HG03565 (cell line): Measurements from ENCODE around the gene ATP1A3.
"Not testable (repeated sequence)": the region's sequence is repeated elsewhere in the genome, so short reads cannot be mapped to it uniquely, and the experiment has no call there.

Source experiments
- ATAC-seq: cut with Tn5 transposase; IDR thresholded peaks from one replicate; pipeline ENCODE4 v1.9.1; 2021; ENCODE audit warnings: mild to moderate bottlenecking, moderate library complexity; ENCODE audit not compliant: unreplicated experiment

Gene ATP1A3

DNA sequence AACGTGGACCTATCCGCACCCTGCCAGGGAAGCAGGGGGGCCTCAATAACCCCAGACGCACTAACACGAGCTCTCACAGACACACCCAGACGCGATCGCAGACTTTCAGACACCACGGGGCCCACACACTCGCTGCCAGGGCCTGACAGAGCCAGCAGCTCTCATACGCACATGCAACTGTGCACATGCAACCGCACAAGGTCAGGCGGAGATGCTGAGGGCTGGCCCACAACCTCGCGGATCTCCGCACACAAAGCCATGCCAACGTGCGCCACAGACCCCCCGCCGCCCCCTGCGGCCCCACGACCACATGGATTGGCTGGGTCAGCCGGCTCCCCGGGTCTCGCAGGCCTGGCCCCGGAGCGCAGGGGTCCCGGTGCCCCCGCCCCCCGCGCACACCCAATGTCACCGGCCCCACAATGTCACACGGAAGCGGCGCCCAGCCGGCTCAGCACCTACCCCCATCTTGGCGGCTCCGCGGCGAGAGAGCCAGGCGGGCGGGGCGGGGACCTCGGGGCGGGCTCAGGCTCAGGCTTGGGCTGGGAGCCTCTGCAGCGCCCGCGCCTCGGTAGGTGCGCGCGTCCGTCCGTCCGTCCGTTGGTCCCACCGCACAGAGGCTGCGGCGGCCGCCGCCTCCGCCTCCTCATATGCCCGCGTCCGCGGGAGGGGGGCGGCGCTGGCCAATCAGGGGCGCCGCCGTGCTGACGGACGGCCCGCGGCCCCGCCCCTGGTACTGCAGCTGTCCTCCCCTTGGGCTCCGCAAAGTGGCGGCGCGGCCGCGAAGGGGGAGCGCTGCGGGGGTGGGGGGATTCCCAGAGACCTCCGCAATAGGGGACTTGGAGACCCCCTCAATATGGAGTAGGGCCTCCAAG is at the start of gene ATP1A3:
TSS of gene ATP1A3 (minus strand) at position 619 of the 872 bp plus-strand sequence. CDS start at position 465, 154 bp downstream.
- no peak for ATAC-seq

- ATAC-seq = no peak
Observed at GRCh38 chr19:42042455-42043170, 48.6 kb upstream of the ATP1A3 start.

GRCh38 chr19:42040491-42040890 is 46.5 kb upstream of the ATP1A3 start:
- not testable (repeated sequence) for ATAC-seq

DNA sequence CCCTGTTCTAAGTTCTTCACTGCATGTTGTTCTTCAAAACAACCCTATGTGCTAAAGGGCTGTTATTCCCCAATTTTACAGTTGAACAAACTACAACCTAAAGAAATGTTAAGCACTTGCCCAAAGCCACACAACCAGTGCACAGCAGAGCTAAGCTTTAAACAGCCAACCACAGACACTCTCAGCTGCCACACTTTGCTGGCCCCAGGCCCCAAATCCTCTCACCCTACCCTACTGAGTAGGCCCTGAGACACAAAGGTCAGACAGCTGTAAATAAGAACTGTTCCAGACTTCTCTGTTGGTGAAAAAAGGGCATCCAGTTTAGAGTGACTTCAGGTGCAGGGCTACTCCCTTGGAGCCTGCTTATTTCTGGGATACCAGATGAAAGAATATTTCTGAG is 46.0 kb upstream of the ATP1A3 start:
- ATAC-seq = no peak

DNA sequence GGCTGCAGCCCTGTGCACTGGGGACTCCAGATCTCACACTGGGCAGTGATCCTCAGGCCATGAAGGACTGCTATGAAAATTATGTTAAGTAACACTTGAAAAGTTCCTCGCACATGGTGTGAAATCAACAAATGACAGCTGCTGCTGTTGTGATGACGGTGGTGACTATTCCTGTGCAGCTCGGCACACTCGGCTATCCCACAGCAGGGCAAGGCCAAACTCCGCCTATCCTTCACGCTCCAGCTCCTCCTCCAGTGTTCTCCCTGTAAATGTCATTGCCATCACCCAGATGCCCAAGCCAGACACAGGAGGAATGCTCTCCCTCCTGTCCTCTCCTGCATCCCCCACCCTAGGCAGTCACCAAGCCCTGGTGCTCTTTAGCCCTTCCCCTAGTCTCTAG is 44.6 kb upstream of the ATP1A3 start:
- ATAC-seq = no peak

DNA sequence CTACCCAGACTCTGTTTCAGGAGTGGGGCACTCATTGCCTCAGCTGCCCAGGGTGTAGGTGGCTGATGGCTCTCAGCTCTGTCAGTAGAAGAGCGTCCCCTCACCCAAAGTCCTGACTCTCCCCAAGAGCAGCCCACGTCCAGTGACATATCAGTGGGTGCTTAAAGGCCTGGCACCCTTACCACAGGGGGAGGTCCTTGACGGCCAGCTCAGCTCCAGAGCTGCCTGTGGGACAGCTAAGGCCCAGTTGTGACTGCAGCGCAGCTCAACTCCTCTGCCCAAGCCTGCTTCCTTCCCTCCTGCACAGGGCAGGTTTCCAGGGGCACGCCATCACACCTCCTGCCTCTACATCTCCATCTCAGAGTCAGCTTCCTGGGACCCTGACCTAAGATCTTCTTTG is 43.6 kb upstream of the ATP1A3 start:
- no peak for ATAC-seq

DNA sequence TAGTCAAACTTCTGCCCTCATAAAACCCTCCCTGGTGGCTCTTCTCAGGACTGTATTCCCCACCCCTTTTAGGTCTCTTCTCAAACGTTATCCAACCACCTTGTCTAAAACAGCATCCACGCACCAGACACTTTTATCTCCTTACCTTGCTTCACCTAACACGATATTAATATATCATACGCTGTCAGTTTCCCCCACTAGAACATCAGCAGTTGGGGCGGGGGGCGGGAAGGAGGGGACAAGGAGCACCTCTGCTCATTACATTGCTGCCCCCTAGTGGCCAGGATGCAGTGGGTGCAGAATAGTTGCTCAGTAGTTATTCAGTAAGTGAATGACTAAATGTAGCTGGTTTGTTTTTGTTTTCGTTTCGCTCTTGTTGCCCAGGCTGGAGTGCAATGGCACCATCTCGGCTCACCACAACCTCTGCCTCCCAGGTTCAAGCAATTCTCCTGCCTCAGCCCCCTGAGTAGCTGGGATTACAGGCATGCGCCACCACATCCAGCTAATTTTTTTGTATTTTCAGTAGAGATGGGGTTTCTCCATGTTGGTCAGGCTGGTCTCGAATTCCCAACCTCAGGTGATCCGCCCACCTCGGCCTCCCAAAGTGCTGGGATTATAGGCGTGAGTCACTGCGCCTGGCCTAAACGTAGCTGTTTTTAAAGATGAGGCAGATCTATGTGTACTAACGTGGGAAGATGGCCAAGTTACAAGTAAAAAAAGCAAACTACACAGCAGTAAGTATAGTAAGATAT is 40.8 kb upstream of the ATP1A3 start:
- ATAC-seq = not testable (repeated sequence)

DNA sequence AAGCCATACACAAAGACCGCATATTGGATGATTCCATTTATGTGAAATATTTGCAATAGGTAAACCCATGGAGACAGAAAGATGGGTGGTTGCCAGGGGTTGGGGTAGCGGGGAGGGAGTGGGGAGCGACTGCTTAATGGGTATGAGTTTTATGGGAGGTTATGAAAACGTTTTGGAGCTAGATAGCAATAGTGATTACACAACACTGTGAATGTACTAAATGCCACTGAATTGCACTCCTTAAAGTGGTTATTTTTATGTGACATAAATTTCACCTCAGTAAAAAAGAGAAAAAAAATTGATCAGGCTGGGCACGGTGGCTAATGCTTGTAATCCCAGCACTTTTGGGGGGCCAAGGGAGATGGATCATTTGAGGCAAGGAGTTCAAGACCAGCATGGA is 39.4 kb upstream of the ATP1A3 start:
- no peak for ATAC-seq

DNA sequence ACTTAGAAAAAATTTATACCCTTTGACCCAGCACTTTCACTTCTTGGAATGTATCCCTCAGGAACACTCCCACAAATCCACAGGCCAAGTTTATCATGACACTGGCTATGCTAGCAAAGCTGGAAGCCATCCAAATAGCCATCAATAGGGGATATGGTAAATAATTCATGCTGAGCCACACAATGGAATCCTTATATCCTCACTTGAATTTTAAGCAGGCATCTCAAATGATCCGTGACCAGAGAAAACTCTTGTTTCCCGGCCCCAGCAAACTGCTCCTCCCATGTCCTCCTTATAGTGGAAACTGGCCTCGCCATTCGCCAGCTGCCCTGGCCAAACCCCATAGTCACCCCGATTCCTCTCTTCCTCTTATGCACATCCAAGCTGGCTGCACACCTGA is 38.4 kb upstream of the ATP1A3 start:
- no peak for ATAC-seq

DNA sequence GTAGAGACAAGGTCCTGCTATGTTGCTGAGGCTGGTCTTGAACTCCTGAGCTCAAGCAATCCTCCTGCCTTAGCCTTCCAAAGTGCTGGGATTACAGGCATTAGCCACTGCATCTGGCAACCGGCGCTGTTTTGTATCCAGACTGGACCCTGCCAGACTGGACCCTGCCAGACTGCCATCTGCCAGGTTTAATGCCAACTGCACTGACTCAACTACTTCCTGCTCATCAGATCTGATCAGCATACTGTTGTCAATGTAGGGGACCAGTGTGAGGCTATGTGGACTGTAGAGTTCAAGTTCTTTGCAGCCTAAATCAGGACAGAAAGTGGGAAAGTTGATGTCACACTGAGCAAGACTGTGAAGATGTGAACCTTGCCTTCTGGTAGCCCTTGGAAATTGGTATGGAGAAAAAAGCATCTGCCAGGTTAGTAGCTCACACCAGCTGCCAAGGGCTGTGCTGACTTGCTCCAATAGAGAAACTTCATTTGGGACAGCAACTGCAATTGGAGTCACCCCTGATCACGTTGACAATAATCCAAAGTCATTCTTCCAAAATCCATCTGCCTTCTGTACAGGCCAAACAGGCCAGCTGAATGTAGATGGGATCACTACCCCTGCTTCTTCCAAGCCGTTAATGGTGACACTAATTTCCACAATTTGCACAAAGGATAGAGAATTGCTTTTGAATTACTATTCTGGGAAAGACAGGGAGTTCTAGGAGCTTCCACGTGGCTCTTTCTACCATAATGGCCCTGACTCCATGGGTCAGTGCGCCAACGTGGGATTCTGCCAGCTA is 36.8 kb upstream of the ATP1A3 start:
- no peak for ATAC-seq

- ATAC-seq = no peak
Observed at GRCh38 chr19:42028304-42029216, 34.5 kb upstream of the ATP1A3 start.

DNA sequence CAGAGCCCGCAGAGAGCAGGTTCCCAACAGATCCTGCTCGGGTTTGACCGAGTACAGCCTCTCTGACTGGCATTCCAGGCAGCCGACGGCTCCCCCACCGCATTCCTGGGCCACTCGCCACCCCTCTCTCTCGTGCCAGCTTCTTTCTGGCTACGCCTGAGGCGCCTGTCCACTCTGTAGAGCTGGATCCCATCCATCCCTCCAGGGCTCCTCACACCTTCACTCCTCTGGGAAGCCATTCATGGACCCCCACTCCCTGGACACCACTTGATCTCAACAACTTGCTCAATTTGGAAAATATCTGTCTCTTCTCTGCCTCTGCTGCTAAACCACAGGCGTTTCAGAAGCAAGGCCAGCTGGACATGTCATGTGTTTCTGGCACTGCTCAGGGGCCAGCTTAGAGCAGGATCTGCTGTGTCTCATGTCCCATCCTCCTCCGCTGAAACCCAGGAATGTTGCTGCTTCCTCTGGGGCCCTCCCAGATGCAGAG is 30.6 kb upstream of the ATP1A3 start:
- ATAC-seq = no peak

DNA sequence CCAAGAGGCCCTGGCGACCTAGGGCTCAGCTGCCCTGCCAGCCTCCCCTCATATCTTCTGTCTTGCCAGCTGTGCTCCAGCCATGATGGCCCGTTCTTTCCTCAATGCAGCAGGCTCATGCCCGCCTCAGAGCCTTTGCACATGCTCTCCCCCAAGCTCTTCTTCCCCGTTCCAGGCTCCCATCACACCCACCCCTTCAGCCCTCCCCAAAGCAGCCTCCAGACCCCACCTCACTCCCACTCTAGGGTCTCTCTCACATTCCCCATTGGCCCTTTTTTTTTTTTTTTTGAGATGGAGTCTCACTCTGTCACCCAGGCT is 29.9 kb upstream of the ATP1A3 start:
- no peak for ATAC-seq

- ATAC-seq = no peak
Observed at GRCh38 chr19:42023121-42023942, 29.3 kb upstream of the ATP1A3 start.

GRCh38 chr19:42022616-42023015 is 28.6 kb upstream of the ATP1A3 start:
- no peak for ATAC-seq

- no peak for ATAC-seq
Observed at GRCh38 chr19:42021185-42021584, 27.2 kb upstream of the ATP1A3 start.

- no peak for ATAC-seq
Observed at GRCh38 chr19:42018503-42019193, 24.6 kb upstream of the ATP1A3 start.

DNA sequence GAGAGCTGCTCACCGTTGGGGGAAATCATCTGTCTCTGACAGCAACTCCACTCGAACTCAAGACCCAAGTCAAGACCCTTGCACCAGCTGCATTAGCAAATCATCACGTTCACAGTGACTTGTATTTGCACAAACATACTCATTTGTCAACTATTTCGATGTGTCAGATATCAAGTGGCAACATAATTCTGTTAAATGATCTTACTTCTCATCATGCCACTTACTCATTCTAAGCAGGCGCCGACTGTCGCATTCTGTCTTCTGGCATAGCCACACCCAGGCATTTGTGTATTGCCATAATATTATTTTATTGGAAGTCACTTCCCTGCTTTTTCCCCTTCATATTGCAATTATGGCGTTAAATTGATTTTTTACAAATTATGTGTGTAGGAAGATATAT is 23.0 kb upstream of the ATP1A3 start:
- ATAC-seq = no peak
